NT2/D1 (cell line): ENCODE measurements around the gene DCLK1.

Experiments used
- DNase-seq: peaks from one replicate; pipeline ENCODE4 v3.0.0-alpha.2; 2011; ENCODE audit warnings: low read depth, low spot score
- H3K27me3 ChIP-seq: 2 replicates; pipeline ENCODE4 v1.6.0; 2011; ENCODE audit warnings: mild to moderate bottlenecking; ENCODE audit not compliant: insufficient read length, insufficient read depth
- H3K36me3 ChIP-seq: 2 replicates; pipeline ENCODE4 v1.6.1; 2011; ENCODE audit warnings: mild to moderate bottlenecking, low read length, mixed read lengths; ENCODE audit not compliant: insufficient read depth, insufficient read length
- H3K4me1 ChIP-seq: 2 replicates; pipeline ENCODE4 v1.5.1; 2011; ENCODE audit not compliant: insufficient read depth, insufficient read length
- H3K4me3 ChIP-seq: 2 replicates; pipeline ENCODE4 v1.5.1; 2011; ENCODE audit warnings: low read depth; ENCODE audit not compliant: insufficient read length
- H3K9ac ChIP-seq: 2 replicates; pipeline ENCODE4 v1.6.0; 2011; ENCODE audit warnings: low read depth; ENCODE audit not compliant: insufficient read length
- H3K9me3 ChIP-seq: 2 replicates; pipeline ENCODE4 v1.5.1; 2011; ENCODE audit warnings: mild to moderate bottlenecking, low read length; ENCODE audit not compliant: insufficient read depth
- SUZ12 ChIP-seq: IDR thresholded peaks from 2 replicates; pipeline ENCODE4 v1.6.1; 2011; ENCODE audit not compliant: insufficient read length, insufficient read depth; ENCODE audit errors: extremely low read depth
- YY1 ChIP-seq: IDR thresholded peaks from 2 replicates; pipeline ENCODE4 v1.6.1; 2011; ENCODE audit not compliant: insufficient read length, insufficient read depth
- ZNF274 ChIP-seq: IDR thresholded peaks from 2 replicates; pipeline ENCODE4 v1.6.1; 2011; ENCODE audit warnings: mild to moderate bottlenecking, low read depth, low read length

Gene DCLK1

GRCh38 chr13:35856721-35857364, 274.3 kb downstream of the DCLK1 start:
- no peaks in the 10 kb centered on the region for H3K27me3 ChIP-seq
- no peak overlapping the region for H3K4me3 ChIP-seq
- H3K9me3 ChIP-seq: peaks cover 36% of the 10 kb centered on the region; the same call in 1 of the 2 replicates
- H3K9ac ChIP-seq: no peak overlapping the region
- DNase-seq: no peak
- H3K36me3 ChIP-seq: peaks cover 21% of the 10 kb centered on the region
- H3K4me1 ChIP-seq: no peaks in the 10 kb centered on the region
- no peak for TF ChIP-seq YY1
- TF ChIP-seq ZNF274: no peak
- TF ChIP-seq SUZ12: no peak

GRCh38 chr13:35856084-35856483, 275.1 kb downstream of the DCLK1 start:
- Histone ChIP-seq H3K27me3 (no peaks in the 10 kb centered on the region), H3K9me3 (peaks cover 44% of the 10 kb centered on the region; the same call in 1 of the 2 replicates), H3K4me3 (no peak overlapping the region), H3K9ac (no peak overlapping the region), H3K4me1 (no peaks in the 10 kb centered on the region), H3K36me3 (peaks cover 26% of the 10 kb centered on the region)
- TF ChIP-seq ZNF274 (no peak), YY1 (no peak), SUZ12 (no peak)
- no peak for DNase-seq

- Histone ChIP-seq H3K27me3 (no peaks in the 10 kb centered on the region), H3K36me3 (peaks cover 31% of the 10 kb centered on the region), H3K9ac (peak overlapping the region; percentile 68), H3K4me3 (peak overlapping the region; percentile 70), H3K4me1 (no peaks in the 10 kb centered on the region), H3K9me3 (peaks cover 49% of the 10 kb centered on the region; the same call in 1 of the 2 replicates)
- TF ChIP-seq SUZ12: no peak
- TF ChIP-seq YY1: no peak
- no peak for TF ChIP-seq ZNF274
- DNase-seq: peak; percentile 89
Measured at GRCh38 chr13:35855531-35856019, 275.6 kb downstream of the DCLK1 start.

- Histone ChIP-seq H3K27me3 (no peaks in the 10 kb centered on the region), H3K9ac (peak overlapping the region; percentile 63), H3K9me3 (peaks cover 48% of the 10 kb centered on the region; the same call in 1 of the 2 replicates), H3K4me1 (no peaks in the 10 kb centered on the region), H3K4me3 (peak overlapping the region; percentile 70), H3K36me3 (peaks cover 35% of the 10 kb centered on the region)
- DNase-seq: no peak
- TF ChIP-seq ZNF274 (no peak), YY1 (no peak), SUZ12 (no peak)
Measured at GRCh38 chr13:35854286-35854685, 276.9 kb downstream of the DCLK1 start.

GRCh38 chr13:35851881-35852280, 279.3 kb downstream of the DCLK1 start:
- Histone ChIP-seq H3K36me3 (peaks cover 40% of the 10 kb centered on the region), H3K4me1 (no peaks in the 10 kb centered on the region)
- TF ChIP-seq YY1 (no peak), ZNF274 (no peak), SUZ12 (no peak)

GRCh38 chr13:35851356-35851755, 279.8 kb downstream of the DCLK1 start:
- Histone ChIP-seq H3K4me1 (no peaks in the 10 kb centered on the region), H3K27me3 (no peaks in the 10 kb centered on the region), H3K9me3 (peaks cover 39% of the 10 kb centered on the region; the same call in 1 of the 2 replicates), H3K36me3 (peaks cover 40% of the 10 kb centered on the region), H3K9ac (no peak overlapping the region), H3K4me3 (no peak overlapping the region)
- TF ChIP-seq YY1 (no peak), ZNF274 (no peak), SUZ12 (no peak)
- no peak for DNase-seq

More at GRCh38 chr13:35851881-35852280, 279.3 kb downstream of the DCLK1 start:
- Histone ChIP-seq H3K9me3 (peaks cover 43% of the 10 kb centered on the region; the same call in 1 of the 2 replicates), H3K27me3 (no peaks in the 10 kb centered on the region), H3K4me3 (peak overlapping the region; percentile 3), H3K9ac (no peak overlapping the region)
- no peak for DNase-seq

GRCh38 chr13:35850569-35850968, 280.6 kb downstream of the DCLK1 start:
- no peak overlapping the region for H3K4me3 ChIP-seq
- no peak for DNase-seq
- peaks cover 40% of the 10 kb centered on the region for H3K36me3 ChIP-seq
- H3K9ac ChIP-seq: no peak overlapping the region
- H3K27me3 ChIP-seq: no peaks in the 10 kb centered on the region
- H3K4me1 ChIP-seq: no peaks in the 10 kb centered on the region
- TF ChIP-seq YY1 (no peak), ZNF274 (no peak), SUZ12 (no peak)
- peaks cover 39% of the 10 kb centered on the region; the same call in 1 of the 2 replicates for H3K9me3 ChIP-seq

GRCh38 chr13:35849256-35849644, 281.9 kb downstream of the DCLK1 start:
- Histone ChIP-seq H3K9ac (no peak overlapping the region), H3K27me3 (no peaks in the 10 kb centered on the region), H3K9me3 (peaks cover 37% of the 10 kb centered on the region; the same call in 1 of the 2 replicates), H3K4me3 (no peak overlapping the region), H3K36me3 (peaks cover 38% of the 10 kb centered on the region), H3K4me1 (no peaks in the 10 kb centered on the region)
- DNase-seq: no peak
- no peak for TF ChIP-seq ZNF274
